C4-2B (cell line): ENCODE results near the gene EMILIN2.

Experiments used
- H3K27ac ChIP-seq: fragments of 450-650 bp; 2 replicates; pipeline ENCODE4 v1.5.1; 2017
- CTCF ChIP-seq: fragments of 450-650 bp; conservative IDR thresholded peaks from 2 replicates; pipeline ENCODE4 v1.5.1; 2017; ENCODE audit warnings: mild to moderate bottlenecking
- ZFX ChIP-seq: fragments of 450-650 bp; IDR thresholded peaks from 2 replicates; pipeline ENCODE4 v1.6.1; 2017

EMILIN2 gene

GRCh38 chr18:2896990-2897389, 50.2 kb downstream of the EMILIN2 start:
- no peak overlapping the region for H3K27ac ChIP-seq
- TF ChIP-seq CTCF, result no peak
- no peak for TF ChIP-seq ZFX

DNA sequence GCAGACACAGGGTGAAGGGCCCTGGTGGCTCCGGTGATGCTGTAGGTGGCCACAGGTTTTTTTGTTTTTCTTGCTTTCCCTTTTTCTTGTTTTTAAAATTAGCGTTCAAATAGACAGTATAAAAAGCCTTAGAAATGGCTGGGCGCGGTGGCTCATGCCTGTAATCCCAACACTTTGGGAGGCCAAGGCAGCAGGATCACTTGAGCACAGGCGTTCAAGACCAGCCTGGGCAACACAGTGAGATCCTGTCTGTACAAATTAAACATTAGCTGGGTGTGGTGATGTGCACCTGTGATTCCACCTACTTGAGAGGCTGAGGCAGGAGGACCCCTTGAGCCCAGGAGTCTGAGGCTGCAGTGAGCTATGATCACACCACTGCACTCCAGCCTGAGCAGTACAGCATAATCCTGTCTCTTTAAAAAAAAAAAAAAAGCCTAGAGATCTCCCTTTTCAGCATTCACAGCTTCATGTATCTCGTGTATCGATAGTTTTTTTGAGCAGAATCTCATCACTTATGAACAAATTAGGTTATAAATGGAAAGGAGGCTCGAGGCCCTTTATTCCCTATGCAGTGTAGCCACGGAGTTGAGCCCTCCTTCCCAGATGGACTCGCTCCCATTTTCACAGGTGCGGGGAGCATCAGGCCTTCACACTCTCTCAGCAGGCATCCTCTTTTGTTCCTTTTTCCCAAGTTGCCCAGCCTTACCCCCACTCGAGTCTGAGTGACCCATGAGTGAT, 50.8 kb downstream of the EMILIN2 start:
- no peak overlapping the region for H3K27ac ChIP-seq
- no peak for TF ChIP-seq ZFX

- no peak overlapping the region for H3K27ac ChIP-seq
- no peak for TF ChIP-seq ZFX
- no peak for TF ChIP-seq CTCF
Measured at GRCh38 chr18:2898186-2898640, 51.4 kb downstream of the EMILIN2 start.

DNA sequence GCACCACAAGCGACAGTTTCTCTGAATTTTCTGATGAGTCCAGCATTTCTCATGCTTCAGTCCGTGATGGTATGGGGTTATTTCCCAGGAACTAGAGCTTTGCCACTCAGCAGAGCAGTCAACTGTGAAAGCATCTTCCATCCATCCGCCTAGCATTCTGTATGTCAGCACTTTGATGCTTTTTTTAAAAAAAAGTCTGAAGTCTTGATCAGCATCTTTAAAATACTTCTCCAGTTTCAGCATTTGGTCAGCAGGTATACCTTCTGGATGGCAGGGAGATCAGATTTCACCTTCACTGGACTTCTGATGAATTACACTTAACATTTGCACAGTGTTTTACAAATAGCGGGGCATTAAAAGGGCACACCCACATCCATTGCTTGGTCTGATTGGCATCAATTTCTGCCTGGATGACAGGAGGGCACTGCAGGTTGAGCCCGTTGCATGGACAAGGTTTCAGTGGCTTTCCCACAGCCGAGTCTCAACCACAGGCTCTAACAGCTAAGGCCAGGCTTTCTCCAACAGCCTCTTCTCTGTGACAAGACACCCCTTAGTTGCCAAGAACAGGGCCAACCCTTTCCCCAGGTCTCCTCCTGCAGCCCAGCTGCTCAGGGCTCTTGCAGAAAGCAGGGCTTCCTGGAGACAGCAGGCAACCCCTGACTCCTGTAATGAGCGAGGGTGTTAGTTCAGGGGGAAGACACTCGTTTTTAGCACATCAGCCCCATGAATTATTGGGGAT, 54.0 kb downstream of the EMILIN2 start:
- H3K27ac ChIP-seq, result no peak overlapping the region
- no peak for TF ChIP-seq ZFX
- no peak for TF ChIP-seq CTCF

GRCh38 chr18:2901423-2901985, 54.7 kb downstream of the EMILIN2 start:
- no peak overlapping the region for H3K27ac ChIP-seq
- TF ChIP-seq CTCF (no peak), ZFX (no peak)

DNA sequence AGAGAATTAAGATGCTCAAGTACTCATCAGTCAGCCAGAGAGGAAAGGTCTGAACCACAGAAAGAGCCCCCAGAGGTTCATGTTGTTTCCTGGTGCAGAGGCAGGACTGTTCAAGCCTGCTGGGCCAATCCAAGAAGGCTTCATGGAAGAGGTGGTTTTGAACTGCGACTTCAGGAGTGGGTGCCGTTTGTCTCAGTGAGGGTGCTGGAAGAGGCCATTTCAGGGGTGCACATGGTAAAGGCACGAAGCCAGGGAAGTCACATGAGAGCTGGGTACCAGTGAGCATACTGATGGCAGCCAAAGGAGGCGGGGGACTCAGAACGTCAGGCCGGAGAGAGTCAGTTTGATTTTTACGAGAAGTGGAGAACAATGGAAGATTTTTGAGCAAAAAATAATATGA, 55.5 kb downstream of the EMILIN2 start:
- TF ChIP-seq CTCF, result no peak
- no peak for TF ChIP-seq ZFX
- no peak overlapping the region for H3K27ac ChIP-seq

GRCh38 chr18:2903006-2903405, 56.2 kb downstream of the EMILIN2 start:
- TF ChIP-seq ZFX (no peak), CTCF (no peak)
- H3K27ac ChIP-seq, result no peak overlapping the region
